Tibial artery (tissue), 4 donors: Measurements from ENCODE around the gene RNF157.

Source experiments
- DNase-seq, 2 donors: peaks; one replicate each; pipeline ENCODE4 v3.0.0-alpha.2; 2019
- H3K27ac ChIP-seq, 2 donors: fragments of 200-600 bp; sonication (generic) in 1 of 2; 1 replicate in 1 of 2; 2 replicates in 1 of 2; pipeline ENCODE4 v1.5.1; 2018 to 2019; ENCODE audit warnings: mild to moderate bottlenecking in 1 of 2
- H3K27me3 ChIP-seq, 2 donors: fragments of 200-600 bp; sonication (generic) in 1 of 2; one replicate each; pipeline versions ENCODE4 v1.5.1 to v1.6.0; 2016 to 2019
- H3K36me3 ChIP-seq, 3 donors: fragments of 200-600 bp; sonication (generic) in 2 of 3; one replicate each; pipeline ENCODE4 v1.5.1; 2016 to 2019; ENCODE audit warnings: mild to moderate bottlenecking in 2 of 3
- H3K4me1 ChIP-seq, 4 donors: fragments of 200-600 bp; sonication (generic) in 2 of 4; 1 replicate in 3 of 4; 2 replicates in 1 of 4; pipeline ENCODE4 v1.5.1; 2016 to 2019
- H3K4me3 ChIP-seq, 2 donors: fragments of 200-600 bp; sonication (generic) in 1 of 2; 1 replicate in 1 of 2; 2 replicates in 1 of 2; pipeline ENCODE4 v1.5.1; 2018 to 2019; ENCODE audit warnings: mild to moderate bottlenecking in 2 of 2
- H3K9me3 ChIP-seq, 3 donors: fragments of 200-600 bp; sonication (generic) in 1 of 3; one replicate each; pipeline ENCODE4 v1.5.1; 2016 to 2019
- CTCF ChIP-seq, 2 experiments: fragments of 200-600 bp in 1 of 2; fragments of 450-650 bp in 1 of 2; IDR thresholded peaks; one replicate each; pipeline ENCODE4 v1.5.1; 2017 to 2019; ENCODE audit warnings: antibody characterized with exemption in 2 of 2, mild to moderate bottlenecking in 1 of 2, moderate library complexity in 1 of 2
- intact Hi-C: fragments of 100-400 bp; cut with DNase I; formaldehyde crosslinking; loops from one replicate; pipeline ENCODE4 v1.15.0; 2023; ENCODE audit warnings: low total_unique reads

RNF157 gene

GRCh38 chr17:76138234-76138895, 101.9 kb downstream of the RNF157 start:
- H3K4me3 ChIP-seq, result no peak overlapping the region
- peaks cover 0 to 42% (median 31%) of the 10 kb centered on the region in 4 donors for H3K4me1 ChIP-seq
- no peak for DNase-seq
- intact Hi-C loops, result no loop called here
- H3K9me3 ChIP-seq, result no peaks in the 10 kb centered on the region
- H3K27ac ChIP-seq, result no peak overlapping the region
- no peaks in the 10 kb centered on the region for H3K36me3 ChIP-seq
- H3K27me3 ChIP-seq, result peaks cover 7 to 77% of the 10 kb centered on the region in 2 donors
- TF ChIP-seq CTCF (IDR thresholded peaks at IDR 0.05), result no peak

- peaks cover 0 to 42% (median 31%) of the 10 kb centered on the region in 4 donors for H3K4me1 ChIP-seq
- H3K4me3 ChIP-seq, result no peak overlapping the region
- no peak for TF ChIP-seq CTCF (IDR thresholded peaks at IDR 0.05)
- no peaks in the 10 kb centered on the region for H3K9me3 ChIP-seq
- peaks cover 7 to 84% of the 10 kb centered on the region in 2 donors for H3K27me3 ChIP-seq
- H3K27ac ChIP-seq, result no peak overlapping the region
- DNase-seq, result no peak
- H3K36me3 ChIP-seq, result no peaks in the 10 kb centered on the region
- intact Hi-C loops, result no loop called here
These were observed 102.7 kb downstream of the RNF157 start for GRCh38 chr17:76137351-76138233.

- Histone ChIP-seq H3K27me3 (peaks cover 7 to 91% of the 10 kb centered on the region in 2 donors), H3K27ac (no peak overlapping the region), H3K36me3 (no peaks in the 10 kb centered on the region), H3K4me1 (peaks cover 0 to 42% (median 31%) of the 10 kb centered on the region in 4 donors), H3K9me3 (no peaks in the 10 kb centered on the region), H3K4me3 (no peak overlapping the region)
- intact Hi-C loops, result no loop called here
- TF ChIP-seq CTCF (IDR thresholded peaks at IDR 0.05), result no peak
- no peak for DNase-seq
These were observed 103.3 kb downstream of the RNF157 start for GRCh38 chr17:76137001-76137350.

GRCh38 chr17:76136276-76137000, 103.9 kb downstream of the RNF157 start:
- no peak overlapping the region for H3K4me3 ChIP-seq
- H3K9me3 ChIP-seq, result no peaks in the 10 kb centered on the region
- peaks cover 7 to 96% of the 10 kb centered on the region in 2 donors for H3K27me3 ChIP-seq
- DNase-seq, result no peak
- H3K4me1 ChIP-seq, result peaks cover 0 to 38% (median 28%) of the 10 kb centered on the region in 4 donors
- intact Hi-C loops, result no loop called here
- no peak for TF ChIP-seq CTCF (IDR thresholded peaks at IDR 0.05)
- no peaks in the 10 kb centered on the region for H3K36me3 ChIP-seq
- H3K27ac ChIP-seq, result no peak overlapping the region

GRCh38 chr17:76135810-76136188, 104.5 kb downstream of the RNF157 start:
- no peak for DNase-seq
- Histone ChIP-seq H3K27me3 (peaks cover 7 to 100% of the 10 kb centered on the region in 2 donors), H3K4me1 (peaks cover 0 to 32% (median 22%) of the 10 kb centered on the region in 4 donors), H3K36me3 (no peaks in the 10 kb centered on the region), H3K9me3 (no peaks in the 10 kb centered on the region), H3K27ac (no peak overlapping the region), H3K4me3 (no peak overlapping the region)
- no peak for TF ChIP-seq CTCF (IDR thresholded peaks at IDR 0.05)
- intact Hi-C loops, result no loop called here
